Stimulated activated naive CD8-positive, alpha-beta T cell treated with anti-CD3 and anti-CD28 coated beads, Interleukin-15, Interleukin-2, amounts not matched to agents 100 ng/mL and 50 ng/mL, for 24 hours (primary cell): ENCODE measurements around the gene TP53INP2.
A peak's percentile ranks its signal among the peaks of the same experiment; 100 is the strongest.

Experiments
- H3K27ac Mint-ChIP-seq: one replicate; pipeline ENCODE4 v1.8.0; 2021; ENCODE audit warnings: mild to moderate bottlenecking, mixed read lengths
- H3K27me3 Mint-ChIP-seq: one replicate; pipeline ENCODE4 v1.8.0; 2021; ENCODE audit warnings: mixed read lengths
- H3K36me3 Mint-ChIP-seq: one replicate; pipeline ENCODE4 v1.8.0; 2021; ENCODE audit warnings: low read depth, mixed read lengths
- H3K4me1 Mint-ChIP-seq: one replicate; pipeline ENCODE4 v1.8.0; 2021; ENCODE audit warnings: low read depth, mixed read lengths
- H3K4me3 Mint-ChIP-seq: one replicate; pipeline ENCODE4 v1.8.0; 2021; ENCODE audit warnings: mild to moderate bottlenecking, mixed read lengths
- H3K9me3 Mint-ChIP-seq: one replicate; pipeline ENCODE4 v1.8.0; 2021; ENCODE audit warnings: mixed read lengths

TP53INP2 gene

DNA sequence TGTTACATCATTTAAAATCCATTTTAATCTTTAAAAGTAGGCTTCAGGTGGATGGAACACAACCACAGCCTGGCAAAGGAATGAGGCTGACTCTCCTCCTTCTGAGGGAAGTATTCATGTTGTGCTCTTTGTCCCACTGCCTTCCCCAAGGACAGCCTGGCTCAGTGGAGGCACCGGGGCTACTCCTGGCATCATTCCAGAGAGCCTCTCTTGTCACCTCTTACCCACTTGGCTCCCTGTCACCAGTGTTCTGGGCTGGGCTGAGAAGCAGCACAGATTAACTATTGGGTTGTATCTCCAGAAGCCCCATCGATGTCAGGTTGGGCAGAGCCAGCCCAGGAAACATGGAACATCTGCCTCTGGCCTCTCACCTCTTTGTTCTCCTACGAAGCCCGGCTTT is 10.7 kb upstream of the TP53INP2 start:
- Mint-ChIP-seq H3K9me3 (no peaks in the 10 kb centered on the region), H3K27ac (no peak overlapping the region), H3K4me1 (no peaks in the 10 kb centered on the region), H3K36me3 (no peaks in the 10 kb centered on the region), H3K27me3 (peaks cover 4% of the 10 kb centered on the region), H3K4me3 (no peak overlapping the region)

- Mint-ChIP-seq H3K36me3 (no peaks in the 10 kb centered on the region), H3K4me1 (peaks cover 8% of the 10 kb centered on the region), H3K27me3 (peaks cover 18% of the 10 kb centered on the region), H3K4me3 (no peak overlapping the region), H3K9me3 (no peaks in the 10 kb centered on the region), H3K27ac (no peak overlapping the region)
Measured at GRCh38 chr20:34701405-34702085, 2.6 kb upstream of the TP53INP2 start.

GRCh38 chr20:34703061-34703423 is 1.1 kb upstream of the TP53INP2 start:
- Mint-ChIP-seq H3K9me3 (no peaks in the 10 kb centered on the region), H3K4me1 (peaks cover 8% of the 10 kb centered on the region), H3K4me3 (peak overlapping the region; percentile 89), H3K36me3 (no peaks in the 10 kb centered on the region), H3K27ac (no peak overlapping the region), H3K27me3 (peaks cover 18% of the 10 kb centered on the region)

GRCh38 chr20:34703424-34704176 is 544 bp upstream of the TP53INP2 start:
- Mint-ChIP-seq H3K4me3 (peak overlapping the region; percentile 89), H3K9me3 (no peaks in the 10 kb centered on the region), H3K4me1 (peaks cover 12% of the 10 kb centered on the region), H3K27ac (peak overlapping the region; percentile 54), H3K27me3 (peaks cover 18% of the 10 kb centered on the region), H3K36me3 (no peaks in the 10 kb centered on the region)

GRCh38 chr20:34705008-34705396 is 858 bp downstream of the TP53INP2 start:
- Mint-ChIP-seq H3K36me3 (no peaks in the 10 kb centered on the region), H3K27ac (no peak overlapping the region), H3K4me3 (peak overlapping the region; percentile 89), H3K4me1 (peaks cover 14% of the 10 kb centered on the region), H3K9me3 (no peaks in the 10 kb centered on the region), H3K27me3 (peaks cover 18% of the 10 kb centered on the region)

- Mint-ChIP-seq H3K4me1 (peaks cover 21% of the 10 kb centered on the region), H3K9me3 (no peaks in the 10 kb centered on the region), H3K27ac (no peak overlapping the region), H3K36me3 (no peaks in the 10 kb centered on the region), H3K27me3 (peaks cover 18% of the 10 kb centered on the region), H3K4me3 (no peak overlapping the region)
Measured at GRCh38 chr20:34705397-34706301, 1.5 kb downstream of the TP53INP2 start.

- no peak overlapping the region for H3K27ac Mint-ChIP-seq
- H3K9me3 Mint-ChIP-seq = no peaks in the 10 kb centered on the region
- H3K27me3 Mint-ChIP-seq = peaks cover 18% of the 10 kb centered on the region
- peaks cover 23% of the 10 kb centered on the region for H3K4me1 Mint-ChIP-seq
- no peak overlapping the region for H3K4me3 Mint-ChIP-seq
- H3K36me3 Mint-ChIP-seq = no peaks in the 10 kb centered on the region
Measured at GRCh38 chr20:34706302-34706875, 2.2 kb downstream of the TP53INP2 start.

- Mint-ChIP-seq H3K9me3 (no peaks in the 10 kb centered on the region), H3K27me3 (peaks cover 13% of the 10 kb centered on the region), H3K4me3 (no peak overlapping the region), H3K4me1 (peaks cover 23% of the 10 kb centered on the region), H3K36me3 (peaks cover 2% of the 10 kb centered on the region), H3K27ac (no peak overlapping the region)
Measured at GRCh38 chr20:34706912-34707784, 3.0 kb downstream of the TP53INP2 start.

DNA sequence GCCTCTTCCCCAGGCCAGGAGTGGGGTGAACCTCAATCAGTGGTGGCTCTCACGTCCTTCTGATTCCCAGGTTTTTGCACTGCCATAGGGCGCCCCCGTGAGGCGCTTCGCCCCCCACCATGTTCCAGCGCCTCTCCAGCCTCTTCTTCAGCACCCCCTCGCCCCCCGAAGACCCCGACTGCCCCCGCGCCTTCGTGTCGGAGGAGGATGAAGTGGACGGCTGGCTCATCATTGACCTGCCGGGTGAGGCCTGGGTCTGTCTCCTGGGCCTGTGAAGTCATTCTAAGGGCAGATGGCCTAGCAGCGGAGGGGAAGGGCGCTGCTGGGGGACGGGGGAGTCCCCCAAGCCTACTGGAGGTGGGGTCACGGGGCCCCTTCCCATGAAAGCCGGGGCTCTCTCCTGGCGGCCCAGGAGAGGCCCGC is 4.5 kb downstream of the TP53INP2 start:
- Mint-ChIP-seq H3K4me3 (peak overlapping the region; percentile 86), H3K27me3 (peaks cover under 1% of the 10 kb centered on the region), H3K27ac (no peak overlapping the region), H3K4me1 (peaks cover 19% of the 10 kb centered on the region), H3K9me3 (no peaks in the 10 kb centered on the region), H3K36me3 (peaks cover 8% of the 10 kb centered on the region)

DNA sequence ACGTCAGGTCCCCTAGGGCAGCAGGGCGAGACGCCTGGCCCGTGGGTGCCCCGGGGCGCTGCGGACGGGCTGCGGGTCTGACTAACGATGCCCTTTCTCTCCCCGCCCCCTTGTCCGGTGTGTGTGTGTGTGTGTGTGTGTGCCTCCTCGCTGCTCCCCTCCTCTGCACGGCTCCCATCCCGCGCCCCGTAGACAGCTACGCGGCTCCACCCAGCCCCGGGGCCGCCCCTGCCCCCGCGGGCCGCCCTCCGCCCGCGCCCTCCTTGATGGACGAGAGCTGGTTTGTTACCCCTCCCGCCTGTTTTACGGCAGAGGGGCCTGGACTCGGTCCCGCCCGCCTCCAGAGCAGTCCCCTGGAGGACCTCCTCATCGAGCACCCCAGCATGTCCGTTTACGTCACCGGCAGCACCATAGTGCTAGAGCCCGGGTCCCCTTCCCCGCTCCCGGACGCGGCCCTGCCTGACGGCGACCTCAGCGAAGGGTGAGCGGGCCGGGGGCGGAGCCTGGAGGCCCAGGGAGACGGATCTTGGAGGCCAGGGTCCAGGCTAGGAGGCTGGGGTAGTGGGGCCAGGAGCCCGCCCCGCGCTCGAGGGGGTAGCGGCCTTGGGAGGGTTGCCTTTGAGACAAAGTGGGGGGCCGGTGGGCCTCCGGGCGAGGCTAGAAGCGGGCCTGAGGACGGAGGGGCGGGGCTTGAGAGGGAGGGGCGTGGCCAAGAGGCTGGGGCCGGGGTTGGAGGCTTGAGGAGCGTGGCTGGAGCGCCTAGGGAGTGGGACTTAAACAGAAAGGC is 5.1 kb downstream of the TP53INP2 start:
- H3K4me3 Mint-ChIP-seq = peak overlapping the region; percentile 86
- peaks cover 20% of the 10 kb centered on the region for H3K4me1 Mint-ChIP-seq
- peaks cover 10% of the 10 kb centered on the region for H3K36me3 Mint-ChIP-seq
- no peaks in the 10 kb centered on the region for H3K9me3 Mint-ChIP-seq
- H3K27me3 Mint-ChIP-seq = no peaks in the 10 kb centered on the region
- peak overlapping the region; percentile 76 for H3K27ac Mint-ChIP-seq

- Mint-ChIP-seq H3K36me3 (peaks cover 10% of the 10 kb centered on the region), H3K9me3 (no peaks in the 10 kb centered on the region), H3K27ac (peak overlapping the region; percentile 76), H3K4me3 (peak overlapping the region; percentile 86), H3K4me1 (peaks cover 20% of the 10 kb centered on the region), H3K27me3 (no peaks in the 10 kb centered on the region)
Measured at GRCh38 chr20:34709831-34710567, 5.9 kb downstream of the TP53INP2 start.

DNA sequence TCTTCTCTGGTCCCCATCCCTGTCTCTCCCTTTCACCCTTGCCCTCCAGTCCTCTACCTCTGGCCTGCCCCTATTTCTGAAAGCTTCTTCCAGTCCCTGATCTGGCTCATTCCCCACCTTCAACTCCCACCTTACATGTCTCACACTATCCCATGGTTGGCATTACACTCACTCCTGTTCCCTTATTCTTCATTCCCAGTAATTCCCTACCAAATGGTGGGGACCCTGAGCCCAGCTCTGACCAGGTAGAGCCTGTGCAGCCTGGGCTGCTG is 6.4 kb downstream of the TP53INP2 start:
- Mint-ChIP-seq H3K27me3 (no peaks in the 10 kb centered on the region), H3K36me3 (peaks cover 10% of the 10 kb centered on the region), H3K27ac (peak overlapping the region; percentile 63), H3K4me3 (peak overlapping the region; percentile 85), H3K9me3 (no peaks in the 10 kb centered on the region), H3K4me1 (peaks cover 20% of the 10 kb centered on the region)
